SU-DHL-6 (cell line): Measurements from ENCODE around the gene FAM53A.

Experiments
- CTCF ChIP-seq: fragments of 200-600 bp; sonication (generic); IDR thresholded peaks from one replicate; pipeline ENCODE4 v1.5.1; 2017; ENCODE audit warnings: antibody characterized with exemption, mild to moderate bottlenecking, low read length, moderate library complexity; ENCODE audit not compliant: insufficient read depth, poor library complexity, severe bottlenecking
- EZH2phosphoT487 ChIP-seq: fragments of 200-600 bp; sonication (generic), shearing (Covaris generic); conservative IDR thresholded peaks from 2 replicates; pipeline ENCODE4 v1.6.1; 2018; ENCODE audit warnings: mild to moderate bottlenecking, antibody characterized with exemption, low read length, moderate library complexity, mixed read lengths

DNA sequence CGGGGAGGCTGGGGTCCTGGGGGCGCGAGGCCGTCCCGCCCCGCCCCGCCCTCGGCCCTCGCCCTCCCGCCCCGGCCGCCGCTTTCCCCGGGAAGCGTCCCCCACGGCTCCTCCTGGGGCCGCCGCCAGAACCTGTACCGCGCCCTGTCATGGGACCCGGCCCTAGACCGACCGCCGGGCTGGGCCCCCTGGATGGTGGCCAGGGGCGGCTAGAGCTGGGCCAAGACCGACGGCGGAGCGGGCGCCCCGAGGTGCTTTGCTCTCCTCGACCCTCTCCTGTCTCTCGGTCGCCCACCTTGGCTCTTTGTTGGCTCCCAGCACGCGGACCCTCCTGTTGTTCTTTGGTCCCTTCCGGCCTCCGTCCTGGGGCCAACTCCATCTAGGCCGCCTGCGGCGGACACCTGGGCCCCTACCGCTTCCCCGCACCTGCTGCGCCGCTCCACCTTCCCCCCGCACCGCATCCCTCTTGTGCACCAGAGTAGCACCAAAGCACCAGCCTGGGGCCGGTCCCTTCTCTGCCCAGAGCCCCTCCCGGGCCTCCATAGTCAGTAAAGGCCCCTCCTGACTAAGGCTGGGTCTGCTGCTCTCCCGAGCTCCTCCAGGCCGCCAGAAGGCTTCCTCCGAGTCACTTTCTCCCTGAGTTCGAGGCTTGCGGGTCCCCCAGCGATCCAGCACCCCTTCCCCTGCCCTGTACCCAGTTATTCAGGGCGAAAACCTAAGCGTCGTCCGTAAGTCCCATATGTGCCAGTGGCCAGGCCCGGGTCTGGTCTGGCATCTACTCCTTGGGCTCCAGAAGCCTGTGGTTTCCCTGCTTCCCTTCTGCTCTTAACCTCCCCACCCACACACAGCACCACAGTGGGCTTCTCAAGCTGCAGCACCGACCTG, 37.8 kb upstream of the FAM53A start:
- TF ChIP-seq CTCF (no peak), EZH2phosphoT487 (no peak)
